ENCODE results near the gene GLIS1.

- no peak for TF ChIP-seq REST (IDR thresholded peaks at IDR 0.05; ENCODE audit: low read depth)
- TF ChIP-seq CTCF (IDR thresholded peaks at IDR 0.05 in 2 of 3, conservative IDR thresholded peaks at IDR 0.05 in 1 of 3; ENCODE audit: borderline replicate concordance in 1 of 3, insufficient read depth in 1 of 3, low read depth in 2 of 3, low read length in 2 of 3), result no peak
- no peak for TF ChIP-seq POLR2A (IDR thresholded peaks at IDR 0.05; ENCODE audit: borderline replicate concordance, extremely low read depth, insufficient read depth, insufficient read length)
- TF ChIP-seq ZNF274 (IDR thresholded peaks at IDR 0.05; ENCODE audit: low read depth, low read length), result no peak
- no peak for TF ChIP-seq JUND (IDR thresholded peaks at IDR 0.05)
- no peak for TF ChIP-seq MAX (IDR thresholded peaks at IDR 0.05)
- no peak for TF ChIP-seq YY1 (IDR thresholded peaks at IDR 0.05; ENCODE audit: extremely low read depth, insufficient replicate concordance, low read depth, low read length)
- TF ChIP-seq SP1 (IDR thresholded peaks at IDR 0.05; ENCODE audit: low read depth), result no peak
- no peak for TF ChIP-seq TCF7L2 (IDR thresholded peaks at IDR 0.05; ENCODE audit: borderline replicate concordance, extremely low read depth, insufficient read depth, insufficient read length)
- no peak for TF ChIP-seq EZH2phosphoT487 (IDR thresholded peaks at IDR 0.05; ENCODE audit: borderline replicate concordance)
- TF ChIP-seq EZH2 (IDR thresholded peaks at IDR 0.05), result no peak
Observed at GRCh38 chr1:53601031-53601745, 137.8 kb downstream of the GLIS1 start.
